Measurements from ENCODE around the gene NME3.

DNA sequence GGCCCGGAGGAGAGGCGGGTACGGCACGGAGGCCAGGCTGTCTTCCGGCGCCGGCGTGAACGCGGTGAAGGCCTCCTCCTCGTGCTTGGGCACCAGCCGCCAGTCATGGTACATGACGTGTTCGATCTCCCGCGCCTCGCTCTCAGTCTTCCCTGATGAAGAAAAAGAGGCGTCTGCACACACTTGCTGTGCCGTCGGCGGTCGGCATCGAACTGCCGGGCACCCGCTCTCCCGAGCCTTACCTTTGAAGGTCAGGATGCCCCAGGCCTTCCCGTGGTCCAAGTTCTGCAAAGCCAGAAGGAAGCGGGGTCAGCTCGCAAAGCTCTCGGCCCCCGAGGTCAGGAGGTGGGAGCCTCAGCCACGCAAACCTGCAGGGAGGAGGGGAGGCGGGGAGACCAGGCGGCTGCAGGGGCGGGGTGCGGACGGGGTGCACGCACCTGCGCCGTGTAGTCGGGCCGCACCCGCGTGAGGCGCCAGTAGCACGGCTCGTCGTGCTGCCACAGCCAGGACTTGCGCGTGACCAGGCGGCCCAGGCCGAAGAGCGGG, 1.1 kb upstream of the NME3 start, which contains the start of gene EME2:
- TF ChIP-seq, protein P1, sequence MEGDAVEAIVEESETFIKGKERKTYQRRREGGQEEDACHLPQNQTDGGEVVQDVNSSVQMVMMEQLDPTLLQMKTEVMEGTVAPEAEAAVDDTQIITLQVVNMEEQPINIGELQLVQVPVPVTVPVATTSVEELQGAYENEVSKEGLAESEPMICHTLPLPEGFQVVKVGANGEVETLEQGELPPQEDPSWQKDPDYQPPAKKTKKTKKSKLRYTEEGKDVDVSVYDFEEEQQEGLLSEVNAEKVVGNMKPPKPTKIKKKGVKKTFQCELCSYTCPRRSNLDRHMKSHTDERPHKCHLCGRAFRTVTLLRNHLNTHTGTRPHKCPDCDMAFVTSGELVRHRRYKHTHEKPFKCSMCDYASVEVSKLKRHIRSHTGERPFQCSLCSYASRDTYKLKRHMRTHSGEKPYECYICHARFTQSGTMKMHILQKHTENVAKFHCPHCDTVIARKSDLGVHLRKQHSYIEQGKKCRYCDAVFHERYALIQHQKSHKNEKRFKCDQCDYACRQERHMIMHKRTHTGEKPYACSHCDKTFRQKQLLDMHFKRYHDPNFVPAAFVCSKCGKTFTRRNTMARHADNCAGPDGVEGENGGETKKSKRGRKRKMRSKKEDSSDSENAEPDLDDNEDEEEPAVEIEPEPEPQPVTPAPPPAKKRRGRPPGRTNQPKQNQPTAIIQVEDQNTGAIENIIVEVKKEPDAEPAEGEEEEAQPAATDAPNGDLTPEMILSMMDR (conservative IDR thresholded peaks at IDR 0.05 in 1 of 2, IDR thresholded peaks at IDR 0.05 in 1 of 2; ENCODE audit: low read depth in 1 of 2, low read length in 2 of 2): no peak
- TF ChIP-seq EZH2 (IDR thresholded peaks at IDR 0.05; ENCODE audit: low read length, missing control alignments): no peak
